HepG2 (cell line): ENCODE data around the gene CMIP. TPM values are rescaled to one million over a fixed set of nuclear protein-coding genes. Genes with fewer than 3 reads are reported as not detected.

ENCODE experiments used
- ATAC-seq: fragments of 200-7000 bp; cut with Tn5 transposase; 3 replicates; pipeline ENCODE4 v1.9.1; 2020; ENCODE audit warnings: mild to moderate bottlenecking, moderate library complexity
- BruUV-seq: library from RNA; stranded (reverse); fragments of 400-500 nt; replicated peaks from 2 replicates; lab custom pipeline; 2021; lab: Mats Ljungman, UMichigan
- CTCF ChIA-PET: fragments of 300-600 bp; formaldehyde crosslinking; extraction: SDS; loops from one replicate; lab custom pipeline; 2021; ENCODE audit warnings: low total read pairs, inconsistent platforms, low intra/inter-chr PET ratio; lab: Yijun Ruan, JAX
- POLR2A ChIA-PET: fragments of 350-600 bp; sonication (Branson Sonifier 250); formaldehyde crosslinking; loops from one replicate; lab custom pipeline; 2020; ENCODE audit warnings: antibody characterized with exemption, inconsistent platforms; lab: Yijun Ruan, JAX
- DNase-seq: peaks from one replicate; pipeline ENCODE4 v3.0.0-alpha.2; 2015; ENCODE audit warnings: low spot score
- FAIRE-seq: peaks from 3 replicates; lab custom pipeline; 2011; peaks lifted over from hg19 to GRCh38; lab: Jason Lieb, UNC
- H2AFZ ChIP-seq: one replicate; pipeline ENCODE4 v1.6.1; 2011; ENCODE audit warnings: low read length, inconsistent platforms
- H3K27ac ChIP-seq: fragments of 300-600 bp; 3 replicates; pipeline ENCODE4 v1.8.0; 2011; ENCODE audit warnings: mixed run types, mild to moderate bottlenecking, mixed read lengths, low read length, inconsistent platforms; ENCODE audit not compliant: insufficient read depth; ENCODE audit errors: extremely low read length
- H3K27me3 ChIP-seq, 2 experiments: fragments of 200-600 bp in 1 of 2; 2 replicates in 1 of 2; 3 replicates in 1 of 2; pipeline versions ENCODE4 v1.6.0 to v1.8.0; 2011; ENCODE audit warnings: low read length in 2 of 2, mild to moderate bottlenecking in 2 of 2, moderate library complexity in 2 of 2, inconsistent platforms in 1 of 2; ENCODE audit not compliant: insufficient read depth in 2 of 2, control insufficient read depth in 1 of 2
- H3K36me3 ChIP-seq, 2 experiments: fragments of 200-600 bp in 1 of 2; replicated peaks in 1 of 2; 2 replicates in 1 of 2; 3 replicates in 1 of 2; pipeline versions ENCODE4 v1.5.1 to v1.8.0; 2011; ENCODE audit warnings: low read length in 2 of 2, inconsistent platforms in 1 of 2; ENCODE audit not compliant: insufficient read depth in 2 of 2, control insufficient read depth in 1 of 2
- H3K4me1 ChIP-seq: 2 replicates; pipeline ENCODE4 v1.5.1; 2012; ENCODE audit warnings: low read length, inconsistent platforms; ENCODE audit not compliant: insufficient read depth
- H3K4me2 ChIP-seq: 2 replicates; pipeline ENCODE4 v1.6.0; 2011; ENCODE audit warnings: low read depth, low read length, inconsistent platforms
- H3K4me3 ChIP-seq, 3 experiments: fragments of 200-600 bp in 1 of 3; sonication (generic), shearing (Covaris generic) in 1 of 3; replicated peaks in 1 of 3; 2 replicates each; pipeline ENCODE4 v1.5.1; 2011 to 2016; ENCODE audit warnings: low read length in 3 of 3, inconsistent platforms in 2 of 3, low read depth in 2 of 3, mild to moderate bottlenecking in 2 of 3, control low read depth in 1 of 3, mixed read lengths in 1 of 3; ENCODE audit not compliant: insufficient read depth in 1 of 3
- H3K79me2 ChIP-seq: one replicate; pipeline ENCODE4 v1.6.1; 2011; ENCODE audit warnings: low read length, inconsistent platforms; ENCODE audit not compliant: insufficient read depth
- H3K9ac ChIP-seq: 2 replicates; pipeline ENCODE4 v1.6.0; 2011; ENCODE audit warnings: mild to moderate bottlenecking, low read depth, low read length, inconsistent platforms; ENCODE audit not compliant: insufficient read depth
- H3K9me3 ChIP-seq: 2 replicates; pipeline ENCODE4 v1.5.1; 2012; ENCODE audit warnings: mild to moderate bottlenecking, low read length
- H4K20me1 ChIP-seq: 2 replicates; pipeline ENCODE4 v1.6.0; 2011; ENCODE audit warnings: inconsistent platforms, mild to moderate bottlenecking, low read length, moderate library complexity; ENCODE audit not compliant: insufficient read depth
- CHD2 ChIP-seq: IDR thresholded peaks from 2 replicates; pipeline ENCODE4 v1.6.1; 2011; ENCODE audit warnings: low read depth, low read length, improper control_type of control experiment
- DMTF1 ChIP-seq: sonication (generic); formaldehyde crosslinking; IDR thresholded peaks from 2 replicates; pipeline ENCODE4 v1.4.0; 2020; ENCODE audit warnings: mild to moderate bottlenecking, missing genetic modification reagents
- EED ChIP-seq: sonication (generic); formaldehyde crosslinking; IDR thresholded peaks from 2 replicates; pipeline ENCODE4 v1.5.0; 2020; ENCODE audit warnings: mild to moderate bottlenecking, missing genetic modification reagents
- ETS1 ChIP-seq: sonication (generic); formaldehyde crosslinking; IDR thresholded peaks from 2 replicates; pipeline ENCODE4 v1.4.0; 2020; ENCODE audit warnings: missing genetic modification reagents
- NR2F2 ChIP-seq: IDR thresholded peaks from 2 replicates; pipeline ENCODE4 v1.6.1; 2012; ENCODE audit warnings: low read depth, inconsistent platforms, borderline replicate concordance
- PRDM10 ChIP-seq: sonication (generic); formaldehyde crosslinking; IDR thresholded peaks from 2 replicates; pipeline ENCODE4 v1.4.0; 2020; ENCODE audit warnings: low read depth, missing genetic modification reagents
- SATB2 ChIP-seq: sonication (generic); formaldehyde crosslinking; IDR thresholded peaks from 2 replicates; pipeline ENCODE4 v1.5.0; 2020; ENCODE audit warnings: missing genetic modification reagents
- SMAD1 ChIP-seq: sonication (generic); formaldehyde crosslinking; IDR thresholded peaks from 2 replicates; pipeline ENCODE4 v1.4.0; 2020; ENCODE audit warnings: missing genetic modification reagents, low read depth, mild to moderate bottlenecking, borderline replicate concordance
- ZBTB21 ChIP-seq: sonication (generic); formaldehyde crosslinking; IDR thresholded peaks from 2 replicates; pipeline ENCODE4 v1.4.0; 2020; ENCODE audit warnings: missing genetic modification reagents
- ZFP62 ChIP-seq: sonication (generic); formaldehyde crosslinking; IDR thresholded peaks from 2 replicates; pipeline ENCODE4 v1.4.0; 2020; ENCODE audit warnings: missing genetic modification reagents
- ZNF18 ChIP-seq: sonication (generic); formaldehyde crosslinking; IDR thresholded peaks from 2 replicates; pipeline ENCODE4 v1.8.0; 2022; ENCODE audit warnings: mild to moderate bottlenecking, missing genetic modification reagents; ENCODE audit not compliant: insufficient replicate concordance
- ZNF24 ChIP-seq: fragments of 450-650 bp; IDR thresholded peaks from 2 replicates; pipeline ENCODE4 v1.6.1; 2017; ENCODE audit warnings: antibody characterized with exemption, mild to moderate bottlenecking
- ZNF382 ChIP-seq: sonication (generic); formaldehyde crosslinking; IDR thresholded peaks from 2 replicates; pipeline ENCODE4 v1.5.0; 2020; ENCODE audit warnings: missing genetic modification reagents, mild to moderate bottlenecking, borderline replicate concordance
- WGBS: methylation state at CpG from one replicate; pipeline ENCODE4 v1.1.6; 2017; ENCODE audit warnings: low lambda C conversion rate; 5-methylcytosine and 5-hydroxymethylcytosine counted together
- in situ Hi-C: cut with HindIII; loops from 2 replicates; pipeline ENCODE4 v1.10.0; 2017; ENCODE audit warnings: low pct_unique_long_range_greater_than_20kb; ENCODE audit not compliant: extremely low pct_ligation_motif_present
- intact Hi-C: fragments of 100-400 bp; cut with micrococcal nuclease; formaldehyde crosslinking; loops from one replicate; pipeline ENCODE4 v1.10.0; 2022; ENCODE audit not compliant: unreplicated experiment
- polyA plus RNA-seq, 8 experiments: library from polyadenylated mRNA; depleted of rRNA in 3 of 8; stranded (reverse) in 7 of 8; unstranded in 1 of 8; fragments of >200 nt; fragmentation: Illumina TruSeq in 4 of 8; extraction: Trizol in 4 of 8; gene quantifications; 2 replicates each; pipeline versions ENCODE4 v1.2.1 to v1.2.3, GENCODE V29; 2011 to 2016; ENCODE audit warnings: low read depth in 4 of 8, missing spikeins in 1 of 8, mixed read lengths in 1 of 8; ENCODE audit not compliant: insufficient read depth in 1 of 8
- total RNA-seq, 5 experiments: library from RNA; depleted of rRNA; stranded (reverse); fragments of >200 nt; fragmentation: Illumina TruSeq; extraction: Trizol; gene quantifications; 2 replicates each; pipeline ENCODE4 v1.2.3, GENCODE V29; 2016; ENCODE audit warnings: low read depth in 1 of 5

Gene CMIP
- total and polyA plus RNA-seq, 2 of the 13 experiments (the other 11 are each of a cell fraction or from before 2014, with no cell fraction given), result 10.9 to 18.1 TPM

GRCh38 chr16:81666113-81666512, 221.5 kb downstream of the CMIP start:
- Histone ChIP-seq H3K9ac (no peak overlapping the region), H3K36me3 (peaks cover 35 to 79% of the 10 kb centered on the region in 2 experiments), H3K4me3 (no peak overlapping the region), H3K79me2 (no peaks in the 10 kb centered on the region), H3K4me2 (no peak overlapping the region), H4K20me1 (no peaks in the 10 kb centered on the region), H3K27ac (no peak overlapping the region), H3K27me3 (no peaks in the 10 kb centered on the region), H3K9me3 (no peaks in the 10 kb centered on the region), H2AFZ (no peak overlapping the region), H3K4me1 (no peaks in the 10 kb centered on the region)
- 97% methylated on average over 7 of the region's 7 CpGs for WGBS
- POLR2A ChIA-PET, result no interaction called here
- intact Hi-C loops (no loop called here), in situ Hi-C loops (no loop called here)
- no TSS peak for BruUV-seq
- FAIRE-seq (no peak), DNase-seq (no peak), ATAC-seq (no peak)
- CTCF ChIA-PET, result no interaction called here
- TF ChIP-seq DMTF1 (CRISPR knock-in tag), result no peak
- TF ChIP-seq NR2F2, result no peak
- no peak for TF ChIP-seq SMAD1 (CRISPR knock-in tag)
- no peak for TF ChIP-seq EED (CRISPR knock-in tag)
- no peak for TF ChIP-seq PRDM10 (CRISPR knock-in tag)
- TF ChIP-seq ZFP62 (CRISPR knock-in tag), result no peak
- no peak for TF ChIP-seq CHD2
- TF ChIP-seq ZNF24, result no peak
- TF ChIP-seq ZNF18 (CRISPR knock-in tag), result no peak
- TF ChIP-seq SATB2 (CRISPR knock-in tag), result no peak
- no peak for TF ChIP-seq ZNF382 (CRISPR knock-in tag)
- TF ChIP-seq ZBTB21 (CRISPR knock-in tag), result no peak
- no peak for TF ChIP-seq ETS1 (CRISPR knock-in tag)
